NT2/D1 (cell line): ENCODE measurements around the gene LPIN2.

Source experiments
- SUZ12 ChIP-seq: IDR thresholded peaks from 2 replicates; pipeline ENCODE4 v1.6.1; 2011; ENCODE audit not compliant: insufficient read length, insufficient read depth; ENCODE audit errors: extremely low read depth
- ZNF274 ChIP-seq: IDR thresholded peaks from 2 replicates; pipeline ENCODE4 v1.6.1; 2011; ENCODE audit warnings: mild to moderate bottlenecking, low read depth, low read length

DNA sequence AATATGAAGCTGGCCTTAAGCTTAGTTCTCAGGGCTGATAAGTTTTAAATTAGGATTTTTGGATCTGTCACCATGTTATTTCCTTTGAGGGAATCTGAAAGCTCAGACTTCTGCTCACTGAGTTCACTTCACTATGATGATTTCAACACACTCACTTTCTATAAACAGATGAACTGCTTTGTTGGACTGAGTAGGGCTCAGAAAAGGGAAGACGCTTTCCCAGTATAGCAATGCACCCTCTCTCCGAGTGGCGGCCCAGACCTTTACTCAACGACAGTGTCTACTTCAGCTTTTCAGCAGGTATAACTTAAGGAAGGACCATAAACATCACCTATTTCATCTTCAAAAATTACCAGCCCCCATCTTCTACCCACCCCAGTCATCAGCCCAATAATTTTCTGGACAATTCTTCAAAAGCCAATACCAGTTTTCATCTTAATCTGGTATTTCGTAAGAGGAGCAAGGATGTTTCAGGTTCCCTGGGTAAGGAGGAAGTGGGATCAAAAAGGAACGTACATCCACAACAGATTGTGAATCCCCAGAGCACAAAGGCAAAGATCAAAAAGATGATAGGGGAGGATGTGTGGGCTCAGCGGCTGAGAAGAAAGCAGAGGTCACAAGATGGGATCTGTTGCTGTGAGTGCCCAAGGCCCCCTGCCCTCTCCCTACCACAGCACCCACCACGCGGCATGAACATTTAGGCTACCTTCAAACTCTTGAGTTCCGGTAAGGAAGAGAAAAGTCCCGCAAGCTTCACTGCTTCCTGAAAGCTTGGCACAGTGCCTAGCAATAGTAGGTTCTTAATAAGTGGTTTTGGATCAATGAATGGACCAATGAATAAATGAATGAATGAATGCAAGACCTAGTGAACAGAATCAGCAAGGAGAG is 41.9 kb downstream of the LPIN2 start:
- no peak for TF ChIP-seq ZNF274
- no peak for TF ChIP-seq SUZ12
